ENCODE data around the gene RAB6B.

Gene RAB6B

GRCh38 chr3:133835418-133835743, 60.3 kb downstream of the RAB6B start:
- no peak for DNase-seq (ENCODE audit: low read depth)

- DNase-seq (ENCODE audit: low read depth) = no peak
Observed at GRCh38 chr3:133834621-133835417, 60.9 kb downstream of the RAB6B start.

- DNase-seq (ENCODE audit: low read depth) = no peak
Observed at GRCh38 chr3:133833880-133834620, 61.6 kb downstream of the RAB6B start.

- no peak for DNase-seq (ENCODE audit: low read depth)
Observed at GRCh38 chr3:133833267-133833666, 62.4 kb downstream of the RAB6B start.

GRCh38 chr3:133832802-133833144, 62.9 kb downstream of the RAB6B start:
- no peak for DNase-seq (ENCODE audit: low read depth)

- DNase-seq (ENCODE audit: low read depth) = no peak
Observed at GRCh38 chr3:133831966-133832801, 63.5 kb downstream of the RAB6B start.

DNA sequence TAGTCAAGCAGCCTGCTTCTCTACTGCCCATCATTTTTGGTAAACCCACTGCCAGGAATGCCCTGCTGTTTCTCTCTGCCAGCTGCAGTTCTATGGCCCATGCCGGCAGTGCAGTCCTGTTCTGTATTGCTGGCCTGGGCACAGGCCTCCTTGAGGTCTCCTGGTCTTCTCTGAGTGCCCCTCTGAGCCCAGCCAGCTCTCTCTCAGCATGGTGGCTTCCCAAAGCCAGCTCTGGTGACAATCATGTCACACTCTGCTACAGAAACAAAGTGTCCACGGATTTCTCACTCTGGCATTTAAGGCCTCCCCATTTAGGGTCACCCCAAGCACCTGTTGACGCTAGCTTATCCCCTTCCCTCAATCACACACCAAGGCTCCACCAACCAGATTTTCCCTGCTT, 65.6 kb downstream of the RAB6B start:
- no peak for DNase-seq (ENCODE audit: low read depth)

DNA sequence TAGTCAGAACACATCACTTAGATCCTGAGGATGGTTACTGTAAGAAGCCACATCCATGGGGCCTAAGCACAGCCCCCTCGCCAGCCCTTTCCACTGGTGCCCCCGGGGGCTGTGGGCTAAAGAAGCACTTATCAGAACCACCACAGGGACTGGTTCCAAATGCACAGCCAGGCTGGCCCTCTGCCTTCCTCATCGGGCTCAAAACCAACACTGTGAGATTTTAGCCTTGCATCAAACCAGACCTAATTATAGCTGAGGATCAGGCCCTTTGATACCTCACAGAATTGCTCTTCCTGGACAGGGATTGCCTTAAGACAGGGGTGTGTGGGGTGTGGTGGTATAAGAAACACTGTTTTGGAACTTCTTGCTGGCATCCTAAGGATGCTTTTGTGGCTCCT, 66.4 kb downstream of the RAB6B start:
- DNase-seq (ENCODE audit: low read depth) = no peak

DNA sequence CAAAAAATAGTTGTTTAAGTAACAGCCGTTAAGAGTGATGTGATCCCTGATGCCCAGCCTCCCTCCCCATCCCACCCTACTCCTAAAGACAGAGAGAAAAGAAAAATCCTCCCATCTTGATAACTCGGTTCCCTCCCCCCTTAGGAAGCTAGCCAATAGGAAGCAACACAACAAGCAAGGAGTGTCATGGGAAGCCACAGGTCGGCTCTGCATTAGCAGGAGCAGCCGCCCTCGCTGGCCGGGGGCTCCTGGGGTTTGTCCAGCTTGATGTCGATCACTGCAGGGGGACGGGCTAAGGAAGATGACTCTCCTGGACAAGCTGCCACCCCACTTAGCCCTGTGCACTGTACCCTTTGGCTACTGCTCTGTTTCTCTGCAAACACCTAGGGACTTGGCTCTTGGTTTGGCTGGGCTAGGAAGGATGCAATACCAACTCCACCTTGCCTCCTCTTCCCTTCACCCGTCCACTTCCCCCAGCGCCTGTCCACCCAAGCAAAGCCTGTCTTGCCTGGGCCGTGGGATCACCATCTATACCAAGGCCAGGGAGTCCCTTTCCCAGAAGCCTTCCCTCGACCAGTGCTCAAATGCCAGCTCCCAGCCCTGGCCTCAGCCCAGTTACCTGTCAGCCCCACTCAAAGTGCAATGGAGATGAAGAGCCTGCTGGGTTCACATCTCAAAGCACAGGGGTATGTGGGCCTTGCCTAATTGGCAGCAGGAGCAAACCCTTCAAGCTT, 66.9 kb downstream of the RAB6B start:
- DNase-seq (ENCODE audit: low read depth) = no peak

DNA sequence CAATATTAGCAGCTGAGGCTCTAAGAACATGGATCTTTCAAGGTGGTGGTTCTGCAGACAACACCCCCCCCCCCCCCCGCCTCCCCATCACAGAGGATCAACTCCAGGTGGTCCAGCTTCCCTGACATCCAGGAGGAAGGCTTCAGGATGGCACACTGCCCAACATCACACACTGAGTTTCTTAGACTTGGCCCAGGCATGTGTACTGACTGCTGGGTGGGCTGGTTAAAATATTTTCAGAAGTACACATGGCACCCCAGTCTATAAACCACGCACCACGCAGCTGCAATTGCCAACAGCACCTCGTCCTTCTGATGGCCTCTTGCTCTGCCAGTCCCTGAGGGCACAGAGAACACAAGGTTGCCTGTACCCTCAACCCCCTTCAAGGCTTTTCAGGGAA, 68.0 kb downstream of the RAB6B start:
- no peak for DNase-seq (ENCODE audit: low read depth)

- no peak for DNase-seq (ENCODE audit: low read depth)
Observed at GRCh38 chr3:133827136-133827535, 68.5 kb downstream of the RAB6B start.

GRCh38 chr3:133825969-133826727, 69.5 kb downstream of the RAB6B start:
- no peak for DNase-seq (ENCODE audit: low read depth)

- no peak for DNase-seq (ENCODE audit: low read depth)
Observed at GRCh38 chr3:133824961-133825485, 70.7 kb downstream of the RAB6B start.

- no peak for DNase-seq (ENCODE audit: low read depth)
Observed at GRCh38 chr3:133821767-133822638, 73.7 kb downstream of the RAB6B start.

DNA sequence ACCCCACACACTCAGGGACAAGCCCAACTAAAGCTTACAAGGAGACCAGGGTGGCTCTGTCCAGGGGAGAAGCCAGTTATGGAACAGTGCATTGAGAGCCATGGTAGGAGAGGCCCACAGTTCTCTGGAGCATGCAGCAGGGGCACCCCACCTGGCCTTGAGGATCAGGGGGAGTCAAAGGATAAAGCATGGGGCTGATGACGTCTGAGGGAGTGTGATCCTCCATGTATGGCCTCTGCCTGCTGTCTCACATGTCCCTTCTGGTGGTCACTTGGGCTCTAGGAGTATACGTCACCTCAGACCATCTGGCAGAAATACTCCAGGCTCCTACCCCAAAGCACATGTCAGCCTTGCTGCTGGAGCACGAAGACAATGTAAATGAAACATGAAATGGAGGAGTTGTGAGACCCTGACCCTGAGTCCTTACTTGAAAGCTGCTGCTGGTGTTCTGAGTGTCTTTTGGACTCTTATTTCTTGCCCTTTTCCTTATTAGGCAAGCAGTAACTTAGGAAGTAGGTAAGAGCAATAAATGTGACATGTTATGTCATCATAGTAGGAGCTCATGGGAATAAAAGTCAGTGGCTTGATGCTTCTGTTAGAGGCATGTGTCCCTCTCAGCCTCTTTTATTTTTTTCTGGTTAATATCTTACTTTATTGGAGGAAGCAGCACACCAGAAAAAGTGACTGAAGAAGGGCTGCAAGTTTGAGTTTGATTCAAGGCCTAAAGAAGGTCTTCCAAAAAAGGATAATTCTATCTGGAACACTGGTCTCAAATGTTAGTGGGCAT, 74.6 kb downstream of the RAB6B start:
- DNase-seq (ENCODE audit: low read depth) = no peak

- no peak for DNase-seq (ENCODE audit: low read depth)
Observed at GRCh38 chr3:133820129-133820528, 75.6 kb downstream of the RAB6B start.

DNA sequence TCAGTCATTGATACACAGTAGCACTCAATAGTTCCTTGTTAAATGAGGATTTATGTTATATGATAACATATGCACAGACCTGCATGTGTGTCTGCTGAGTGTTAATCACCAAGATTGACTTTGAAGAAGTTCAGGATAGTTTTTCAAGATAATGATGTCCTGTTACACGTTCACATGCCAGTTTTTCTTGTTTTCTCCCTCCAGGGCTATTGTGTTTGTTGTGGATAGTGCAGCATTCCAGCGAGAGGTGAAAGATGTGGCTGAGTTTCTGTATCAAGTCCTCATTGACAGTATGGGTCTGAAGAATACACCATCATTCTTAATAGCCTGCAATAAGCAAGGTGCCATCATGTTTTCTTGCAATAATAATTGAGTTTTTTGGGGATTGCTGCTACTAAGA, 80.3 kb downstream of the RAB6B start:
- no peak for DNase-seq (ENCODE audit: low read depth)

- no peak for DNase-seq (ENCODE audit: low read depth)
Observed at GRCh38 chr3:133812872-133813271, 82.8 kb downstream of the RAB6B start.

DNA sequence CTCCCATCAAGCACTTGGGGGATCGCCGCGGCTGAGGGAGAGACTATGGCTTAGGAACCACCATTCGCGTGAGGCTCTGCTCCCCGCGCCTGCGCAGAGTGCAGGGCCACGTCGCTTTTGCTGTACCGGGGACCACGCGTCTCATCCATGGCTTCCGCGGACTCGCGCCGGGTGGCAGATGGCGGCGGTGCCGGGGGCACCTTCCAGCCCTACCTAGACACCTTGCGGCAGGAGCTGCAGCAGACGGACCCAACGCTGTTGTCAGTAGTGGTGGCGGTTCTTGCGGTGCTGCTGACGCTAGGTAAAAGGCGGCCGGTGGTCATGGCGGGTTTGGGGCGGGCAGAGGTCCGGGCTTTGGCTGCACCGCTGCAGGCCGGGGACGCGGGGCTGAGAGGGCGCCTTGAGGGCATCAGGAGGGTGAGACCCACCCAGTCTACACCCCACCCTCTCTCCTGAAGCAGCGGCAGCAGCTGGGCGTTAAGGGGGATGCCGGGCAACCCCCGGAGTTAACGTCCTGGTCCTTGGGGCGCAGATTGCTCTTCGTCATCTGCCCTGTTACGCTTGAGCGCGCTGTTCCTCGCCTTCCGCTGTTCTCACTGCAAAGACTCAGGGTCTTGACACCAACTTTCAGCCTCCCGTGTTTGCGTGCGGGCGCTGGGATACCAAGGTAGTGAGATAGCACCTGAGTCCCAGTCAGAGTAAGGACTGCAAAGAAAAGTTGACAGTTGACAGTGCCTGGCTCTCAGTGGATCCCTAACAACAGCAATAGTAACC, 89.8 kb downstream of the RAB6B start, which contains the start of gene SRPRB:
SRPRB (plus strand) TSS at position 114 of the 774 bp plus-strand sequence; CDS start at position 148, 34 bp downstream.
- DNase-seq (ENCODE audit: low read depth) = peak; percentile 87

Measured in stimulated activated CD8-positive, alpha-beta memory T cell treated with anti-CD3 and anti-CD28 coated beads, Interleukin-7, amount 100 ng/mL, for 24 hours (primary cell).